Activated CD4-positive, alpha-beta T cell treated with anti-CD3 and anti-CD28 coated beads for 36 hours (primary cell): Measurements from ENCODE around the gene HEPACAM. TPM values are rescaled to one million over a fixed set of nuclear protein-coding genes. Genes with fewer than 3 reads are reported as not detected.
A peak's percentile ranks its signal among the peaks of the same experiment; 100 is the strongest.
"Not testable (repeated sequence)": the region's sequence is repeated elsewhere in the genome, so short reads cannot be mapped to it uniquely, and the experiment has no call there.

Experiments
- ATAC-seq: fragments of 200-7000 bp; cut with Tn5 transposase; one replicate; pipeline ENCODE4 v1.10.0; 2021; ENCODE audit warnings: mild to moderate bottlenecking, moderate library complexity
- CTCF ChIA-PET: fragments of 350-600 bp; sonication (Branson Sonifier 250); formaldehyde crosslinking; loops from one replicate; lab custom pipeline; 2021; ENCODE audit warnings: antibody characterized with exemption; lab: Charles Lee
- POLR2A ChIA-PET: fragments of 350-600 bp; sonication (Branson Sonifier 250); formaldehyde crosslinking; loops from one replicate; lab custom pipeline; 2021; ENCODE audit warnings: antibody characterized with exemption, inconsistent platforms; lab: Charles Lee
- DNase-seq: peaks from one replicate; pipeline ENCODE4 v3.0.0-alpha.2; 2020
- H3K27ac Mint-ChIP-seq: one replicate; pipeline ENCODE4 v1.8.0; 2021; ENCODE audit warnings: mixed read lengths
- H3K27me3 Mint-ChIP-seq: one replicate; pipeline ENCODE4 v1.8.0; 2021; ENCODE audit warnings: mixed read lengths
- H3K36me3 Mint-ChIP-seq: one replicate; pipeline ENCODE4 v1.8.0; 2021; ENCODE audit warnings: low read depth, mixed read lengths
- H3K4me1 Mint-ChIP-seq: one replicate; pipeline ENCODE4 v1.8.0; 2021; ENCODE audit warnings: mixed read lengths
- H3K4me3 Mint-ChIP-seq: one replicate; pipeline ENCODE4 v1.8.0; 2021; ENCODE audit warnings: mild to moderate bottlenecking, moderate library complexity, mixed read lengths
- H3K9me3 Mint-ChIP-seq: one replicate; pipeline ENCODE4 v1.8.0; 2021; ENCODE audit warnings: low read depth, mixed read lengths
- intact Hi-C, 2 experiments: fragments of 100-400 bp; cut with DNase I in 1 of 2; cut with micrococcal nuclease in 1 of 2; formaldehyde crosslinking; loops; one replicate each; pipeline versions ENCODE4 v1.14.2 to v1.15.1; 2022 to 2024; cut with DNase I, micrococcal nuclease
- total RNA-seq, 2 experiments: library from RNA; stranded (reverse); gene quantifications; one replicate each; pipeline ENCODE4 v1.2.3, GENCODE V29; 2021

The HEPACAM gene
- not detected for total RNA-seq

GRCh38 chr11:124935548-124936514 is at the start of gene HEPACAM:
Gene HEPACAM, minus strand, starts transcription at chr11:124936047. Its CDS starts 41 bp downstream, at chr11:124936006.
- CTCF ChIA-PET = interaction anchor here (1.0 to 2.0 kb wide), 2 partner anchors 15 to 59 kb away, joined by 5 read pairs; no protein-coding TSS in a partner anchor
- POLR2A ChIA-PET = no interaction called here

GRCh38 chr11:124984512-124984854 is 48.6 kb upstream of the HEPACAM start:
- H3K27me3 Mint-ChIP-seq = no peaks in the 10 kb centered on the region
- H3K27ac Mint-ChIP-seq = no peak overlapping the region
- H3K9me3 Mint-ChIP-seq = peaks cover 19% of the 10 kb centered on the region
- no peak for DNase-seq
- CTCF ChIA-PET = no interaction called here
- no peak overlapping the region for H3K4me3 Mint-ChIP-seq
- peaks cover 51% of the 10 kb centered on the region for H3K36me3 Mint-ChIP-seq
- no peak for ATAC-seq
- no peaks in the 10 kb centered on the region for H3K4me1 Mint-ChIP-seq
- intact Hi-C loops = no loop called here
- POLR2A ChIA-PET = no interaction called here

More at GRCh38 chr11:124935548-124936514, at the start of gene HEPACAM:
- Mint-ChIP-seq H3K4me3 (no peak within 1 kb of the TSS), H3K4me1 (peaks cover under 1% of the 10 kb centered on the region), H3K9me3 (no peaks in the 10 kb centered on the region), H3K27me3 (no peaks in the 10 kb centered on the region), H3K27ac (no peak within 1 kb of the TSS), H3K36me3 (no peaks in the 10 kb centered on the region)
- no peak for ATAC-seq
- no peak for DNase-seq
- intact Hi-C loops = no loop called here

- intact Hi-C loops = no loop called here
- Mint-ChIP-seq H3K4me3 (no peak overlapping the region), H3K36me3 (peaks cover 56% of the 10 kb centered on the region), H3K9me3 (peaks cover 22% of the 10 kb centered on the region), H3K27me3 (no peaks in the 10 kb centered on the region), H3K4me1 (no peaks in the 10 kb centered on the region), H3K27ac (no peak overlapping the region)
- DNase-seq (no peak), ATAC-seq (no peak)
- CTCF ChIA-PET = interaction anchor here (0.6 kb wide), 1 partner anchor 1549 kb away, joined by 3 read pairs; no protein-coding TSS in a partner anchor
- POLR2A ChIA-PET = no interaction called here
Observed at GRCh38 chr11:124983674-124984511, 48.0 kb upstream of the HEPACAM start.

GRCh38 chr11:124982043-124982442 is 46.2 kb upstream of the HEPACAM start:
- POLR2A ChIA-PET = no interaction called here
- peaks cover 61% of the 10 kb centered on the region for H3K36me3 Mint-ChIP-seq

GRCh38 chr11:124978316-124978715 is 42.5 kb upstream of the HEPACAM start:
- ChIA-PET POLR2A (no interaction called here), CTCF (interaction anchor here (0.6 kb wide), 1 partner anchor 77 kb away, joined by 4 read pairs; no protein-coding TSS in a partner anchor)
- H3K4me1 Mint-ChIP-seq = no peaks in the 10 kb centered on the region
- DNase-seq = no peak
- intact Hi-C loops = no loop called here
- peaks cover 52% of the 10 kb centered on the region for H3K36me3 Mint-ChIP-seq
- no peak overlapping the region for H3K4me3 Mint-ChIP-seq
- no peak overlapping the region for H3K27ac Mint-ChIP-seq
- peaks cover 22% of the 10 kb centered on the region for H3K9me3 Mint-ChIP-seq
- ATAC-seq = no peak
- H3K27me3 Mint-ChIP-seq = no peaks in the 10 kb centered on the region

More at GRCh38 chr11:124982043-124982442, 46.2 kb upstream of the HEPACAM start:
- ATAC-seq (no peak), DNase-seq (no peak)
- Mint-ChIP-seq H3K27me3 (no peaks in the 10 kb centered on the region), H3K9me3 (peaks cover 22% of the 10 kb centered on the region), H3K4me3 (no peak overlapping the region), H3K27ac (no peak overlapping the region), H3K4me1 (no peaks in the 10 kb centered on the region)
- CTCF ChIA-PET = interaction anchor here (0.6 kb wide), 1 partner anchor 142 kb away, joined by 3 read pairs; no protein-coding TSS in a partner anchor
- intact Hi-C loops = no loop called here

- DNase-seq = no peak
- ChIA-PET POLR2A (no interaction called here), CTCF (no interaction called here)
- Mint-ChIP-seq H3K27ac (no peak overlapping the region), H3K9me3 (peaks cover 19% of the 10 kb centered on the region), H3K27me3 (no peaks in the 10 kb centered on the region), H3K4me1 (no peaks in the 10 kb centered on the region), H3K4me3 (no peak overlapping the region), H3K36me3 (peaks cover 39% of the 10 kb centered on the region)
- no peak for ATAC-seq
- intact Hi-C loops = no loop called here
Observed at GRCh38 chr11:124977006-124977405, 41.2 kb upstream of the HEPACAM start.

GRCh38 chr11:124976531-124976930 is 40.7 kb upstream of the HEPACAM start:
- ATAC-seq (no peak), DNase-seq (no peak)
- intact Hi-C loops = no loop called here
- no peak overlapping the region for H3K4me3 Mint-ChIP-seq
- CTCF ChIA-PET = no interaction called here
- H3K27me3 Mint-ChIP-seq = no peaks in the 10 kb centered on the region
- POLR2A ChIA-PET = no interaction called here
- H3K36me3 Mint-ChIP-seq = peaks cover 34% of the 10 kb centered on the region
- peaks cover 17% of the 10 kb centered on the region for H3K9me3 Mint-ChIP-seq
- no peak overlapping the region for H3K27ac Mint-ChIP-seq
- no peaks in the 10 kb centered on the region for H3K4me1 Mint-ChIP-seq

GRCh38 chr11:124971810-124972209 is 36.0 kb upstream of the HEPACAM start:
- H3K4me3 Mint-ChIP-seq = no peak overlapping the region
- CTCF ChIA-PET = no interaction called here

GRCh38 chr11:124970925-124971324 is 35.1 kb upstream of the HEPACAM start:
- Mint-ChIP-seq H3K4me1 (no peaks in the 10 kb centered on the region), H3K4me3 (no peak overlapping the region), H3K27ac (no peak overlapping the region), H3K27me3 (no peaks in the 10 kb centered on the region), H3K36me3 (no peaks in the 10 kb centered on the region), H3K9me3 (no peaks in the 10 kb centered on the region)
- ATAC-seq (no peak), DNase-seq (no peak)
- intact Hi-C loops = no loop called here
- ChIA-PET CTCF (no interaction called here), POLR2A (no interaction called here)

More at GRCh38 chr11:124971810-124972209, 36.0 kb upstream of the HEPACAM start:
- intact Hi-C loops = no loop called here
- ATAC-seq = no peak
- Mint-ChIP-seq H3K9me3 (no peaks in the 10 kb centered on the region), H3K36me3 (no peaks in the 10 kb centered on the region), H3K27me3 (no peaks in the 10 kb centered on the region), H3K4me1 (no peaks in the 10 kb centered on the region), H3K27ac (no peak overlapping the region)
- no peak for DNase-seq
- POLR2A ChIA-PET = no interaction called here

GRCh38 chr11:124968197-124968596 is 32.4 kb upstream of the HEPACAM start:
- ATAC-seq, H3K36me3 Mint-ChIP-seq, POLR2A ChIA-PET, H3K4me1 Mint-ChIP-seq, H3K9me3 Mint-ChIP-seq, DNase-seq, CTCF ChIA-PET, H3K27me3 Mint-ChIP-seq, intact Hi-C loops, H3K27ac Mint-ChIP-seq, H3K4me3 Mint-ChIP-seq: not testable (repeated sequence)

GRCh38 chr11:124961972-124962609 is 26.2 kb upstream of the HEPACAM start:
- no peaks in the 10 kb centered on the region for H3K4me1 Mint-ChIP-seq
- CTCF ChIA-PET = interaction anchor here (4.8 kb wide), 1 partner anchor 180 kb away, joined by 32 read pairs; no protein-coding TSS in a partner anchor
- H3K27ac Mint-ChIP-seq = no peak overlapping the region
- peak; percentile 98 for ATAC-seq
- H3K36me3 Mint-ChIP-seq = peaks cover 3% of the 10 kb centered on the region
- H3K27me3 Mint-ChIP-seq = no peaks in the 10 kb centered on the region
- DNase-seq = no peak
- intact Hi-C loops = loop anchor here (1.0 to 5.0 kb wide), 7 partner anchors 149 to 441 kb away; partner anchors contain the start of gene TMEM218 (in 1 of the 2)
- POLR2A ChIA-PET = no interaction called here
- no peak overlapping the region for H3K4me3 Mint-ChIP-seq
- no peaks in the 10 kb centered on the region for H3K9me3 Mint-ChIP-seq
